SK-N-SH treated with all-trans-retinoic acid at 6 μM for 48 hours (cell line): ENCODE measurements around the gene NNAT.

Experiments
- ARNTL ChIP-seq: fragments of 450-650 bp; formaldehyde crosslinking; IDR thresholded peaks from 2 replicates; pipeline ENCODE4 v1.5.0; 2020; ENCODE audit warnings: low read depth, mild to moderate bottlenecking, moderate library complexity, borderline replicate concordance
- BACH2 ChIP-seq: fragments of 250-450 bp; sonication (Bioruptor Pico); IDR thresholded peaks from 2 replicates; pipeline ENCODE4 v1.9.0; 2021; ENCODE audit warnings: mild to moderate bottlenecking, borderline replicate concordance
- CSRNP3 ChIP-seq: fragments of 250-450 bp; sonication (Bioruptor Pico); IDR thresholded peaks from 2 replicates; pipeline ENCODE4 v1.5.1; 2021; ENCODE audit warnings: mild to moderate bottlenecking, moderate library complexity
- ESRRG ChIP-seq: fragments of 250-450 bp; sonication (Bioruptor Pico); IDR thresholded peaks from 2 replicates; pipeline ENCODE4 v1.6.1; 2021; ENCODE audit warnings: mild to moderate bottlenecking
- GLIS3 ChIP-seq: fragments of 250-450 bp; sonication (Bioruptor Pico); IDR thresholded peaks from 2 replicates; pipeline ENCODE4 v1.5.0; 2020; ENCODE audit warnings: mild to moderate bottlenecking, moderate library complexity
- SNAI2 ChIP-seq: fragments of 250-450 bp; sonication (Bioruptor Pico); IDR thresholded peaks from 2 replicates; pipeline ENCODE4 v1.5.0; 2020; ENCODE audit warnings: mild to moderate bottlenecking, moderate library complexity
- ZFP3 ChIP-seq: fragments of 250-450 bp; sonication (Bioruptor Pico); IDR thresholded peaks from 2 replicates; pipeline ENCODE4 v1.5.0; 2020; ENCODE audit warnings: mild to moderate bottlenecking, moderate library complexity
- TF ChIP-seq, protein P1 (sequence below): fragments of 250-450 bp; sonication (Bioruptor Pico); IDR thresholded peaks from 2 replicates; pipeline ENCODE4 v1.5.0; 2020; ENCODE audit warnings: mild to moderate bottlenecking, moderate library complexity

DNA sequence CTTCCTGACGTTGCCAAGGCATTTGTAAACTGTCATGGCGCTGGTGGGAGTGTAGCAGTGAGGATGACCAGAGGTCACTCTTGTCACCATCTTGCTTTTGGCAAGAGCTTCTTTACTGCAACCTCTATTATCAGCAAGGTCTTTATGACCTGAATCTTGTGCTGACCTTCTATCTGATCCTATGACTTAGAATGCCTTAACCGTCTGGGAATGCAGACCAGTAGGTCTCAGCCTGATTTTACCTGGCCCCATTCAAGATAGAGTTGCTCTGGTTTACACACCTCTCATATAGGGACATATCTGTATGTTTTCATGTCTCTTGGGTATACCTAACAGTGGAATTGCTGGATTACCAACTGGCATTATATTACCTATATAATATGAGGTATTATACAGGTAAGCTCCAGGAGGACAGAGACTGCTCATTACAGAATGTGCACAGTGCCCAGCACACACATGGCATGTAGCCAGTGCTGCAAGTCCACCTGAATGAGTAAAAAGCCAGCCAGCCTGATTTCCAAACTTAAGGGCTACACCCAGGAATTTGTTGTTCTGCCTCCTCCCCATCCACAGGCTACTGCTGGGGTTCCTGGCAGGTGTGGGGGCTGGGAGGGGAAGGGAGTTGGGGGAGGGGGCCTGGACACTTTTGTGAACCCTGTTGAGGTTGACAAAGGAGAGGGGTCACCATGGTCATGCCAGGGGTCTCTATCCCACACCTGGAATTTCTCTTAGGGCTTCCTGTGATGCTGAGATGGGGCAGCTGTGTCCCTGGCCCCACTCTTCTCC lies 41.8 kb downstream of the NNAT start:
- no peak for TF ChIP-seq GLIS3 (CRISPR knock-in tag)
- TF ChIP-seq, protein P1, sequence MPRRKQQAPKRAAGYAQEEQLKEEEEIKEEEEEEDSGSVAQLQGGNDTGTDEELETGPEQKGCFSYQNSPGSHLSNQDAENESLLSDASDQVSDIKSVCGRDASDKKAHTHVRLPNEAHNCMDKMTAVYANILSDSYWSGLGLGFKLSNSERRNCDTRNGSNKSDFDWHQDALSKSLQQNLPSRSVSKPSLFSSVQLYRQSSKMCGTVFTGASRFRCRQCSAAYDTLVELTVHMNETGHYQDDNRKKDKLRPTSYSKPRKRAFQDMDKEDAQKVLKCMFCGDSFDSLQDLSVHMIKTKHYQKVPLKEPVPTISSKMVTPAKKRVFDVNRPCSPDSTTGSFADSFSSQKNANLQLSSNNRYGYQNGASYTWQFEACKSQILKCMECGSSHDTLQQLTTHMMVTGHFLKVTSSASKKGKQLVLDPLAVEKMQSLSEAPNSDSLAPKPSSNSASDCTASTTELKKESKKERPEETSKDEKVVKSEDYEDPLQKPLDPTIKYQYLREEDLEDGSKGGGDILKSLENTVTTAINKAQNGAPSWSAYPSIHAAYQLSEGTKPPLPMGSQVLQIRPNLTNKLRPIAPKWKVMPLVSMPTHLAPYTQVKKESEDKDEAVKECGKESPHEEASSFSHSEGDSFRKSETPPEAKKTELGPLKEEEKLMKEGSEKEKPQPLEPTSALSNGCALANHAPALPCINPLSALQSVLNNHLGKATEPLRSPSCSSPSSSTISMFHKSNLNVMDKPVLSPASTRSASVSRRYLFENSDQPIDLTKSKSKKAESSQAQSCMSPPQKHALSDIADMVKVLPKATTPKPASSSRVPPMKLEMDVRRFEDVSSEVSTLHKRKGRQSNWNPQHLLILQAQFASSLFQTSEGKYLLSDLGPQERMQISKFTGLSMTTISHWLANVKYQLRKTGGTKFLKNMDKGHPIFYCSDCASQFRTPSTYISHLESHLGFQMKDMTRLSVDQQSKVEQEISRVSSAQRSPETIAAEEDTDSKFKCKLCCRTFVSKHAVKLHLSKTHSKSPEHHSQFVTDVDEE (CRISPR knock-in tag), result no peak
- TF ChIP-seq ZFP3 (CRISPR knock-in tag), result no peak
- TF ChIP-seq SNAI2 (CRISPR knock-in tag), result no peak
- TF ChIP-seq ARNTL (CRISPR knock-in tag), result no peak
- no peak for TF ChIP-seq BACH2
- no peak for TF ChIP-seq CSRNP3 (CRISPR knock-in tag)
- no peak for TF ChIP-seq ESRRG
